ENCODE measurements around the gene RHOF.
"Not testable (repeated sequence)": the region's sequence is repeated elsewhere in the genome, so short reads cannot be mapped to it uniquely, and the experiment has no call there.

The RHOF gene

DNA sequence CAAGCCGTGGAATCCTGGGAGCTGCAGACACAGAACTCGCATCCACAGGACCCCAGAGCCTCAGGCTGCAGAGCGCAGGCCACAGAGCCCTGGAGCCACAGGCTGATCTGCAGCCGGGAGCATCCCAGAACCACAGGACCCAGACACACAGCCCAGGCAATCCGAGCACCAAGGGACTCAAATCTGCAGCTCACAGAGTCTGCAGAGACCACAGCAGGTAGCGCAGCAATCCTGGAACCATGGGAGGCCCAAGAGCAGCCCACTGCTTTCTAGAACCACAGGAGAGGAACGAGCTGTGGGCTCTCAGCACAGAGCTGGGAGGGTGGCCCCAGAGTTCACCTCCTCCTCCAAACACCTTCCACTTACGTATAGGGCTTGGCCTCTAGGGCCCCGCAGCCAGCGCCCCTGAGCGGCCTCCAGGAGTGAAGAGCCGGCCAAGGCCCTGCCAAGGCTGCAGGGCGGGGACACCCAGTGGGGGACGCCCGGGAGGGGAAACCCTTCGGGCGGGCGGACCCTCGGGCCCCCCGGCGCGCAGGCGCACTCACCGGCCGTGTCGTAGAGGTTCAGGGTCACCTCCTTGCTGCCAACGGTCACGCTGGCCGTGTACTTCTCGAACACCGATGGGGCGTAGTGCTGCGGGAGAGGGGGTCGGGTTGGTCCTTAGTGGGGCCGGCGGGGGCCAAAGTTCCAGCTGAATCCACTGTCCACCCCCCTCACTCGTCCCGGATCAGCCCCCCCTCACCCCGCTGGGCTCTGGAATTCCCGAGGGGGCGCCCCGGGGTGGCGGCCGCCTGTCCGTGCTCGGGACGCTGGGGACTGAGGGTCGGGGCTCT is 665 bp downstream of the RHOF start:
- H3K27me3 ChIP-seq (replicated peaks in 2 of 5; ENCODE audit: control insufficient read depth in 4 of 5, insufficient read depth in 5 of 5, low read length in 4 of 5): no peaks in the 10 kb centered on the region
- H3K36me3 ChIP-seq (ENCODE audit: control insufficient read depth in 4 of 4, insufficient read depth in 4 of 4, low read length in 3 of 4): peaks cover 0 to 44% (median 12%) of the 10 kb centered on the region in 4 experiments
- ChIA-PET CTCF (interaction anchor here (1.4 to 12.8 kb wide), 12 partner anchors 14 to 106 kb away, joined by 3 to 462 read pairs (median 35); partner anchors contain the start of genes PSMD9 and SETD1B), POLR2A (interaction anchor here (0.6 to 5.2 kb wide), 9 partner anchors 8 to 1590 kb away, joined by 3 to 34 read pairs (median 3); no protein-coding TSS in a partner anchor)
- peaks cover 5 to 82% (median 77%) of the 10 kb centered on the region in 4 experiments for H3K4me1 ChIP-seq (ENCODE audit: control extremely low read depth in 1 of 4, control insufficient read depth in 4 of 4, insufficient read depth in 4 of 4, low read length in 3 of 4)
- peak overlapping the region; percentile 37 to 85 (median 77) for H3K4me3 ChIP-seq (ENCODE audit: control insufficient read depth in 1 of 7, extremely low read depth in 1 of 7, insufficient read depth in 4 of 7, low read depth in 2 of 7, low read length in 6 of 7)
- H3K9me3 ChIP-seq (ENCODE audit: control extremely low read depth in 1 of 5, control insufficient read depth in 4 of 5, insufficient read depth in 2 of 5, low read depth in 1 of 5, low read length in 4 of 5): no peaks in the 10 kb centered on the region
- peak in 2 of 3 donors; percentile 70 to 80 for DNase-seq
- WGBS (ENCODE audit: insufficient coverage): 4% methylated on average over 44 of the region's 48 CpGs
- H3K27ac ChIP-seq (ENCODE audit: insufficient read depth in 1 of 2, low read depth in 1 of 2, low read length in 2 of 2, poor library complexity in 1 of 2, severe bottlenecking in 2 of 2): peak overlapping the region; percentile 33 to 66

DNA sequence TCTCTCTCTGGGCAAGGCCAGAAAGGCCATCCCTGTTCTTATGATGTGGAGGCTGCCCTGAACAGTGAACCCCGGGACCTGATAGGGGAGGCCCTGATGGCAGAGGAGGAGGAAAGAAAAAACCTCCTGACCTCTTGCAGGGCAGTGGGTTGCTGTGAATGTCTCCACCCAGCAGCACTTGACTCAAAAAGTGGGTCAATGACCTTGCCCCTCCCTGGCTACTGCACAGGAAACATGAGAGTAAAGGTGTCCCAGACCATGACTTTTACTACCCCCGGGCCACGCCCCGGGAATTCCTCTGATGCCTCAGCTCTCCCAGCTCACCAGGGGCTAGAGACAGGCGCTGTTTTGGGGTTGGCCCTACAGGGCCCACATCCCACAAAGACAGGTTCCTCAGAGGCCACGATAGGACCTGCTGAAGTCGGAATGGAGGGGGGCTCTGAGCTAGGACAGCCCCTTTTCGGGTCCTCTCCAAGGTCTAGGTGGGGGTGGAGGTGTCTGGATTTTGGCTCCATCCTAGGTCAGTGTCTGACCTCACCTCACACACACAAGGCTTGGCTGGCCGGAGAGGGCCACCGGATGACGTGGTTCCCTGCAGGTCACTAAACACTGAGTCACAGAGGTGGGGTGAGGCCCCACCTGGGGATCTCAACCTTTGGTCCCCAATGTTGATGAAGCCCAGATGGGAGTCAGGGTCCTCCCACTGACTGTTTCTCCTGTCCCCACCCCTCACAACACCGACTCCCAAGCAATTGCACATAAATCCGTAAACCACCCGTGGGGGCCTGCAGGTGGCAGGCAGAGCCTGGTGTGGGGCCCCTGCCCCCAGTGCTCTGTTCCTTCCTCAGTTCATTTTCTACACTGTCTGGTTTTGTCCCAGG is 1.6 kb downstream of the RHOF start:
- Histone ChIP-seq H3K4me3 (ENCODE audit: control insufficient read depth in 1 of 7, extremely low read depth in 1 of 7, insufficient read depth in 4 of 7, low read depth in 2 of 7, low read length in 6 of 7) (peak overlapping the region in 6 of 7 experiments; percentile 9 to 85 (median 78)), H3K9me3 (ENCODE audit: control extremely low read depth in 1 of 5, control insufficient read depth in 4 of 5, insufficient read depth in 2 of 5, low read depth in 1 of 5, low read length in 4 of 5) (no peaks in the 10 kb centered on the region), H3K27me3 (replicated peaks in 2 of 5; ENCODE audit: control insufficient read depth in 4 of 5, insufficient read depth in 5 of 5, low read length in 4 of 5) (no peaks in the 10 kb centered on the region), H3K36me3 (ENCODE audit: control insufficient read depth in 4 of 4, insufficient read depth in 4 of 4, low read length in 3 of 4) (peaks cover 0 to 44% (median 8%) of the 10 kb centered on the region in 4 experiments), H3K4me1 (ENCODE audit: control extremely low read depth in 1 of 4, control insufficient read depth in 4 of 4, insufficient read depth in 4 of 4, low read length in 3 of 4) (peaks cover 5 to 85% (median 81%) of the 10 kb centered on the region in 4 experiments), H3K27ac (ENCODE audit: insufficient read depth in 1 of 2, low read depth in 1 of 2, low read length in 2 of 2, poor library complexity in 1 of 2, severe bottlenecking in 2 of 2) (peak overlapping the region in 1 of 2 experiments; percentile 66)
- POLR2A ChIA-PET: interaction anchor here (0.6 to 5.2 kb wide), 9 partner anchors 8 to 1589 kb away, joined by 3 to 34 read pairs (median 4); no protein-coding TSS in a partner anchor
- DNase-seq: no peak
- WGBS (ENCODE audit: insufficient coverage): 51% methylated on average over 6 of the region's 14 CpGs
- CTCF ChIA-PET: interaction anchor here (0.6 to 12.8 kb wide), 11 partner anchors 13 to 240 kb away, joined by 3 to 462 read pairs (median 9); partner anchors contain the start of genes PSMD9 and SETD1B

DNA sequence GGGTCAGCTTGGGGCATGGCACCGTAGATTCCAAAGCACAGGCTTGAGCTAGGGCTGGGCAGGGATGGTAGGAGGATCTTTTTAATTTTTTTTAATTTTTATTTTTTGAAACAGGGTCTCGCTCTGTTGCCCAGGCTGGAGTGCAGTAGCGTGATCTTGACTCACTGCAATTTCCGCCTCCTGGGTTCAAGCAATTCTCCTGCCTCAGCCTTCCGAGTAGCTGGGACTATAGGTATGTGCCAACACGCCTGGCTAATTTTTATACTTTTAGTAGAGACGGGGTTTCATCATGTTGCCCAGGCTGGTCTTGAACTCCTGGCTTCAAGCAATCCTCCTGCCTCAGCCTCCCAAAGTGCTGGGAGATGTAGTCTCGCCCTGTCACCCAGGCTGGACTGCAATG is 2.7 kb downstream of the RHOF start:
- not testable (repeated sequence) for H3K9me3 ChIP-seq (ENCODE audit: control extremely low read depth in 1 of 5, control insufficient read depth in 4 of 5, insufficient read depth in 2 of 5, low read depth in 1 of 5, low read length in 4 of 5); H3K27me3 ChIP-seq (replicated peaks in 2 of 5; ENCODE audit: control insufficient read depth in 4 of 5, insufficient read depth in 5 of 5, low read length in 4 of 5); DNase-seq
- H3K4me1 ChIP-seq (ENCODE audit: control extremely low read depth in 1 of 4, control insufficient read depth in 4 of 4, insufficient read depth in 4 of 4, low read length in 3 of 4): peaks cover 5 to 90% (median 83%) of the 10 kb centered on the region in 4 experiments
- H3K36me3 ChIP-seq (ENCODE audit: control insufficient read depth in 4 of 4, insufficient read depth in 4 of 4, low read length in 3 of 4): peaks cover 0 to 37% (median 7%) of the 10 kb centered on the region in 4 experiments
- H3K27ac ChIP-seq (ENCODE audit: insufficient read depth in 1 of 2, low read depth in 1 of 2, low read length in 2 of 2, poor library complexity in 1 of 2, severe bottlenecking in 2 of 2): peak overlapping the region; percentile 89 to 95
- ChIA-PET CTCF (interaction anchor here (0.8 to 12.8 kb wide), 6 partner anchors 8 to 239 kb away, joined by 4 to 462 read pairs (median 10); partner anchors contain the start of genes SETD1B and TMEM120B), POLR2A (interaction anchor here (1.3 kb wide), 1 partner anchor 11 kb away, joined by 5 read pairs; no protein-coding TSS in a partner anchor)
- 95% methylated on average over 7 of the region's 8 CpGs for WGBS (ENCODE audit: insufficient coverage)
- peak overlapping the region in 1 of 7 experiments; percentile 55 for H3K4me3 ChIP-seq (ENCODE audit: control insufficient read depth in 1 of 7, extremely low read depth in 1 of 7, insufficient read depth in 4 of 7, low read depth in 2 of 7, low read length in 6 of 7)

DNA sequence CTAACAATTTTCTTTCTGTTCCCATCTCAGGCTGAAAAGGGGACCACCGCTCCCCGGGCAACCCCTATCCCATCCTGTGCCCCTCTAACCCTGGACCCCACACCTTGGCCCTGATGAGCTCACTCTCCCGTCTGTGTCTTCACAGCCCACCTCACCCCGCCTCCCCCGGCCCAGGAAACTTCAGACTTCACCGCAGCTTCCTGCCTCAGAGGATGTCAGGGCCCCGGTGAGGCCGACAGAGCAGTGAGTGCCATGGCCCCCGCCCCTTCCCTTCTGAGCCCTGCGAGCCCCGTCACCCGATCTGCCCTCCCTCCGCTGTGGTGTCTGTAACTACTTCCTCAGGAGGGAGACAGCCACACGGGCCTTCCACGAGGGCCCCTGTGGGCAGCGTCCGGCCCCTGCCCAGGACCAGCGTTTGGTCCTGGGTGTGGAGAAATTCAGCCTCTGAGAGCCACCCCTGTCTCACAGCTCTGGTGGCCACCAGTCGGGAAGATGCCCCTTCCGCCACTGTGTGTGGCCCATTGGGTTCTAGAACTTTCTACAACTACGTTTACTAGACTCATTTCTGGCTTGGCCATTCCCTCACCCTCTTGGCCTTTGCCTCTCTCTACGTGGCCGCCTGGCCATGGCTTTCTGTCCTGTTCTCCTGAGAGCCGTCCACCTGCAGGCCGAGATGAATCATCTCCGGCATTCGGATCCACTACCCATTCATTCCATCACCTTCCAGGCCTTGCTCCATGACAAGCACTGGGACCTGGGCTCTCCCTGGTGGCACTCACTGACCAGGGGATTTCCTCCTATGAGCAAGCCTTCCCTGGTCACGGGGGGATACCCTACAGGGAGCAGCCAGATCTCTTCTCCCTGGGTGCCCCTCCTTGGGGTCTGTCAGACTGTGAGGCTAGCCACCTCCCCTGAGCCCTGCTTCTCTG is 3.4 kb downstream of the RHOF start:
- POLR2A ChIA-PET: interaction anchor here (0.5 to 1.3 kb wide), 8 partner anchors 8 to 201 kb away, joined by 3 to 9 read pairs (median 4); partner anchors contain the start of gene TMEM120B
- H3K4me3 ChIP-seq (ENCODE audit: control insufficient read depth in 1 of 7, extremely low read depth in 1 of 7, insufficient read depth in 4 of 7, low read depth in 2 of 7, low read length in 6 of 7): peak overlapping the region in 6 of 7 experiments; percentile 13 to 70 (median 56)
- peak; percentile 93 to 99 (median 97) for DNase-seq
- peak overlapping the region; percentile 89 to 95 for H3K27ac ChIP-seq (ENCODE audit: insufficient read depth in 1 of 2, low read depth in 1 of 2, low read length in 2 of 2, poor library complexity in 1 of 2, severe bottlenecking in 2 of 2)
- H3K36me3 ChIP-seq (ENCODE audit: control insufficient read depth in 4 of 4, insufficient read depth in 4 of 4, low read length in 3 of 4): peaks cover 0 to 31% (median 3%) of the 10 kb centered on the region in 4 experiments
- no peaks in the 10 kb centered on the region for H3K27me3 ChIP-seq (replicated peaks in 2 of 5; ENCODE audit: control insufficient read depth in 4 of 5, insufficient read depth in 5 of 5, low read length in 4 of 5)
- peaks cover 5 to 88% (median 80%) of the 10 kb centered on the region in 4 experiments for H3K4me1 ChIP-seq (ENCODE audit: control extremely low read depth in 1 of 4, control insufficient read depth in 4 of 4, insufficient read depth in 4 of 4, low read length in 3 of 4)
- CTCF ChIA-PET: interaction anchor here (0.9 to 12.8 kb wide), 7 partner anchors 8 to 92 kb away, joined by 3 to 405 read pairs (median 7); partner anchors contain the start of gene TMEM120B
- WGBS (ENCODE audit: insufficient coverage): 28% methylated on average over 23 of the region's 28 CpGs
- no peaks in the 10 kb centered on the region for H3K9me3 ChIP-seq (ENCODE audit: control extremely low read depth in 1 of 5, control insufficient read depth in 4 of 5, insufficient read depth in 2 of 5, low read depth in 1 of 5, low read length in 4 of 5)

DNA sequence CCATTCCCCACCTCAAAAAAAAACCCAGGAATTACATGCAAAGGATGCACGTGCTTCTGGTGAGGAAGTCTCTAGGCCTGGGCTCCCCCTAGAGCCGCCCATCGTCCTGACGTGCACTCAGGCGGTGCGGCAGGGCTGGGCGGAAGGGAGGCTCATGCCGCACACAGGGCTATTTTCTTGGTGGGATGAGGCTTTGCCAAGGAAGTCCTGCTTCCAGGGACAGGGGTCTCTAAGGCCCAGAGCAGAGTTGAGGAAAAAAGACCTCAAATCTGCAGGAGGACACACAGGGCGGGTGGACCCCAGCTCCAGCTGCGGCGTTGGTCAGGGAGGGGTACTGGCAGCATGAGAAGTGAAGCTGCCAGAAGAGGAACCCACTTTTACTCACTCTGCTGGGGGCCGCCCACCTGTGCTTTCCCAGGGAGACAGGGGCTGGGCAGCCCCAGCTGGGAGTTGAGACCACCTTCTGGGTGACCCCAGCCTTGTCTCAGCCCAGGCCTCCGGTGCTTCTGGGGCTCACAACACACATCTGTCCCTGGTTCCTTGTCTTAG is 4.2 kb downstream of the RHOF start:
- peaks cover 5 to 82% (median 72%) of the 10 kb centered on the region in 4 experiments for H3K4me1 ChIP-seq (ENCODE audit: control extremely low read depth in 1 of 4, control insufficient read depth in 4 of 4, insufficient read depth in 4 of 4, low read length in 3 of 4)
- DNase-seq: peak; percentile 61 to 78 (median 73)

More for the DNA sequence above, 4.2 kb downstream of the RHOF start:
- peaks cover 0 to 38% (median 3%) of the 10 kb centered on the region in 4 experiments for H3K36me3 ChIP-seq (ENCODE audit: control insufficient read depth in 4 of 4, insufficient read depth in 4 of 4, low read length in 3 of 4)
- no peaks in the 10 kb centered on the region for H3K27me3 ChIP-seq (replicated peaks in 2 of 5; ENCODE audit: control insufficient read depth in 4 of 5, insufficient read depth in 5 of 5, low read length in 4 of 5)
- H3K4me3 ChIP-seq (ENCODE audit: control insufficient read depth in 1 of 7, extremely low read depth in 1 of 7, insufficient read depth in 4 of 7, low read depth in 2 of 7, low read length in 6 of 7): peak overlapping the region in 6 of 7 experiments; percentile 13 to 70 (median 56)
- WGBS (ENCODE audit: insufficient coverage): 0% methylated on average over 12 of the region's 13 CpGs
- ChIA-PET POLR2A (interaction anchor here (0.5 to 1.3 kb wide), 8 partner anchors 8 to 300 kb away, joined by 3 to 9 read pairs (median 3); partner anchors contain the start of gene TMEM120B), CTCF (interaction anchor here (0.9 to 12.8 kb wide), 7 partner anchors 8 to 91 kb away, joined by 3 to 405 read pairs (median 7); partner anchors contain the start of gene TMEM120B)
- peak overlapping the region; percentile 89 to 95 for H3K27ac ChIP-seq (ENCODE audit: insufficient read depth in 1 of 2, low read depth in 1 of 2, low read length in 2 of 2, poor library complexity in 1 of 2, severe bottlenecking in 2 of 2)
- no peaks in the 10 kb centered on the region for H3K9me3 ChIP-seq (ENCODE audit: control extremely low read depth in 1 of 5, control insufficient read depth in 4 of 5, insufficient read depth in 2 of 5, low read depth in 1 of 5, low read length in 4 of 5)
